GM12878 (cell line): ENCODE results near the gene TMEM38B. TPM values are rescaled to one million over a fixed set of nuclear protein-coding genes. Genes with fewer than 3 reads are reported as not detected.

Experiments
- ATAC-seq: fragments of 200-7000 bp; cut with Tn5 transposase; 3 replicates; pipeline ENCODE4 v1.9.1; 2020; ENCODE audit warnings: mild to moderate bottlenecking, moderate library complexity
- BruUV-seq: library from RNA; stranded (reverse); fragments of 400-500 nt; replicated peaks from 2 replicates; lab custom pipeline; 2021; lab: Mats Ljungman, UMichigan
- CTCF ChIA-PET: fragments of 300-600 bp; sonication (Branson Sonifier 250); formaldehyde crosslinking; extraction: SDS; loops from one replicate; lab custom pipeline; 2021; ENCODE audit warnings: inconsistent platforms; lab: Yijun Ruan, JAX
- POLR2A ChIA-PET: fragments of 350-600 bp; formaldehyde crosslinking; extraction: SDS; loops from one replicate; lab custom pipeline; 2021; ENCODE audit warnings: inconsistent platforms; lab: Charles Lee
- RAD21 ChIA-PET: fragments of 300-600 bp; sonication (Branson Sonifier 250); formaldehyde crosslinking; loops from one replicate; lab custom pipeline; 2023; ENCODE audit warnings: antibody characterized with exemption; ENCODE audit not compliant: unreplicated experiment; lab: Charles Lee
- SMC1A ChIA-PET: fragments of 300-600 bp; sonication (Branson Sonifier 250); formaldehyde crosslinking; loops from one replicate; lab custom pipeline; 2023; ENCODE audit not compliant: unreplicated experiment, uncharacterized antibody; lab: Charles Lee
- DNase-seq: peaks from one replicate; pipeline ENCODE4 v3.0.0-alpha.2; 2011; ENCODE audit warnings: low read depth, low spot score
- FAIRE-seq: peaks from 3 replicates; lab custom pipeline; 2011; peaks lifted over from hg19 to GRCh38; lab: Jason Lieb, UNC
- H2AFZ ChIP-seq: 2 replicates; pipeline ENCODE4 v1.6.0; 2011; ENCODE audit warnings: low read depth, low read length, control low read depth; ENCODE audit not compliant: control insufficient read depth
- H3K27ac ChIP-seq: 2 replicates; pipeline ENCODE4 v1.5.1; 2011; ENCODE audit warnings: control low read depth; ENCODE audit not compliant: control insufficient read depth, insufficient read depth
- H3K27me3 ChIP-seq, 2 experiments: replicated peaks in 1 of 2; 2 replicates each; pipeline versions ENCODE4 v1.6.0 to v1.6.1; 2011; ENCODE audit warnings: low read length in 1 of 2; ENCODE audit not compliant: control insufficient read depth in 2 of 2, insufficient read depth in 2 of 2
- H3K36me3 ChIP-seq, 2 experiments: 2 replicates each; pipeline ENCODE4 v1.5.1; 2011; ENCODE audit warnings: low read length in 1 of 2; ENCODE audit not compliant: control insufficient read depth in 2 of 2, insufficient read depth in 2 of 2
- H3K4me1 ChIP-seq: 2 replicates; pipeline ENCODE4 v1.6.1; 2011; ENCODE audit warnings: mild to moderate bottlenecking, low read length, moderate library complexity, mixed read lengths; ENCODE audit not compliant: control insufficient read depth, insufficient read depth
- H3K4me2 ChIP-seq: 2 replicates; pipeline ENCODE4 v1.6.0; 2011; ENCODE audit warnings: control low read depth; ENCODE audit not compliant: control insufficient read depth, insufficient read depth
- H3K4me3 ChIP-seq: fragments of 200-600 bp; sonication (generic); 2 replicates; pipeline ENCODE4 v1.5.1; 2016
- H3K79me2 ChIP-seq: 2 replicates; pipeline ENCODE4 v1.6.0; 2011; ENCODE audit warnings: low read length; ENCODE audit not compliant: control insufficient read depth, insufficient read depth
- H3K9ac ChIP-seq: 2 replicates; pipeline ENCODE4 v1.8.0; 2011; ENCODE audit warnings: low read length, control low read depth, mixed read lengths; ENCODE audit not compliant: control insufficient read depth, insufficient read depth
- H3K9me3 ChIP-seq: replicated peaks from 3 replicates; pipeline ENCODE4 v1.5.1; 2011; ENCODE audit warnings: mild to moderate bottlenecking, low read length; ENCODE audit not compliant: control insufficient read depth, insufficient read depth
- H4K20me1 ChIP-seq: 2 replicates; pipeline ENCODE4 v1.6.0; 2011; ENCODE audit not compliant: control insufficient read depth, insufficient read depth
- CBX5 ChIP-seq: sonication (generic); IDR thresholded peaks from 2 replicates; pipeline ENCODE4 v1.6.1; 2016; ENCODE audit warnings: low read depth, moderate library complexity, mild to moderate bottlenecking, inconsistent platforms
- CREB1 ChIP-seq: IDR thresholded peaks from 2 replicates; pipeline ENCODE4 v1.6.1; 2012; ENCODE audit warnings: low read depth, mild to moderate bottlenecking, inconsistent platforms
- ESRRA ChIP-seq: IDR thresholded peaks from 2 replicates; pipeline ENCODE4 v1.6.1; 2012; ENCODE audit warnings: mild to moderate bottlenecking, low read length, improper control_type of control experiment
- NRF1 ChIP-seq: conservative IDR thresholded peaks from 2 replicates; pipeline ENCODE4 v1.6.1; 2011; ENCODE audit warnings: mild to moderate bottlenecking, low read depth, low read length, improper control_type of control experiment
- SMAD1 ChIP-seq: fragments of 450-650 bp; IDR thresholded peaks from 2 replicates; pipeline ENCODE4 v1.6.1; 2018; ENCODE audit warnings: mild to moderate bottlenecking, low read depth; ENCODE audit not compliant: partially characterized antibody
- SMC3 ChIP-seq: IDR thresholded peaks from 2 replicates; pipeline ENCODE4 v1.6.1; 2011; ENCODE audit warnings: low read length, improper control_type of control experiment, borderline replicate concordance
- SP1 ChIP-seq: IDR thresholded peaks from one replicate; pipeline ENCODE4 v1.6.1; 2011; ENCODE audit warnings: low read depth, low read length
- SRF ChIP-seq, 2 experiments: IDR thresholded peaks; 2 replicates each; pipeline ENCODE4 v1.6.1; 2011; ENCODE audit warnings: low read depth in 2 of 2, low read length in 2 of 2, mild to moderate bottlenecking in 1 of 2, moderate library complexity in 1 of 2
- TCF12 ChIP-seq: IDR thresholded peaks from 2 replicates; pipeline ENCODE4 v1.6.1; 2011; ENCODE audit warnings: low read depth, mild to moderate bottlenecking, low read length
- YBX1 ChIP-seq: fragments of 450-650 bp; IDR thresholded peaks from 2 replicates; pipeline ENCODE4 v1.6.1; 2016; ENCODE audit warnings: antibody characterized with exemption
- ZBED1 ChIP-seq: IDR thresholded peaks from 2 replicates; pipeline ENCODE4 v1.6.1; 2016; ENCODE audit warnings: borderline replicate concordance
- WGBS: methylation state at CpG from one replicate; pipeline ENCODE4 v1.1.6; 2016; ENCODE audit warnings: low lambda C conversion rate; ENCODE audit not compliant: insufficient replicate concordance, insufficient coverage; ENCODE audit errors: missing lambda C conversion rate; 5-methylcytosine and 5-hydroxymethylcytosine counted together
- in situ Hi-C: fragments of 300-500 bp; cut with MboI; formaldehyde crosslinking; loops from 9 replicates; pipeline ENCODE4 v1.14.3; 2018; ENCODE audit warnings: mixed read lengths
- intact Hi-C: fragments of 100-400 bp; cut with micrococcal nuclease; formaldehyde crosslinking; loops from one replicate; pipeline ENCODE4 v1.14.2; 2022; ENCODE audit not compliant: unreplicated experiment
- polyA plus RNA-seq, 11 experiments: library from polyadenylated mRNA; depleted of rRNA in 4 of 11; unstranded in 6 of 11; stranded (reverse) in 5 of 11; fragments of >200 nt; fragmentation: Nextera tagmentation in 4 of 11; fragmentation: Illumina TruSeq in 1 of 11; extraction: Ambion mirVana in 4 of 11; extraction: Trizol in 1 of 11; gene quantifications; 1 replicate in 1 of 11; 2 replicates in 10 of 11; pipeline versions ENCODE4 v1.2.1 to v1.2.3, GENCODE V29; 2011 to 2016; ENCODE audit warnings: inconsistent platforms in 2 of 11, missing spikeins in 2 of 11, low read depth in 1 of 11
- total RNA-seq, 4 experiments: library from RNA; depleted of rRNA in 3 of 4; stranded (reverse); fragments of >200 nt in 3 of 4; fragmentation: Illumina TruSeq in 1 of 4; extraction: Trizol in 1 of 4; gene quantifications; 2 replicates each; pipeline versions ENCODE4 v1.2.1 to v1.2.3, GENCODE V29; 2013 to 2021
- TF ChIP-seq, protein P1 (sequence below): fragments of 450-650 bp; IDR thresholded peaks from 2 replicates; pipeline ENCODE4 v1.6.1; 2017; ENCODE audit warnings: mild to moderate bottlenecking, low read depth, inconsistent platforms; ENCODE audit not compliant: poor library complexity, severe bottlenecking
- TF ChIP-seq, protein P2 (sequence below): fragments of 450-650 bp; conservative IDR thresholded peaks from 2 replicates; pipeline ENCODE4 v1.6.1; 2017; ENCODE audit warnings: mild to moderate bottlenecking, moderate library complexity
- TF ChIP-seq, protein P3 (sequence below): fragments of 150-350 bp; IDR thresholded peaks from 2 replicates; pipeline ENCODE4 v1.6.1; 2014; ENCODE audit warnings: mild to moderate bottlenecking, low read depth, low read length

The TMEM38B gene
- total and polyA plus RNA-seq, 10 of the 15 experiments (the other 5 are each of a cell fraction or from before 2014, with no cell fraction given), result 8.4 to 22.5 (median 12.7) TPM

DNA sequence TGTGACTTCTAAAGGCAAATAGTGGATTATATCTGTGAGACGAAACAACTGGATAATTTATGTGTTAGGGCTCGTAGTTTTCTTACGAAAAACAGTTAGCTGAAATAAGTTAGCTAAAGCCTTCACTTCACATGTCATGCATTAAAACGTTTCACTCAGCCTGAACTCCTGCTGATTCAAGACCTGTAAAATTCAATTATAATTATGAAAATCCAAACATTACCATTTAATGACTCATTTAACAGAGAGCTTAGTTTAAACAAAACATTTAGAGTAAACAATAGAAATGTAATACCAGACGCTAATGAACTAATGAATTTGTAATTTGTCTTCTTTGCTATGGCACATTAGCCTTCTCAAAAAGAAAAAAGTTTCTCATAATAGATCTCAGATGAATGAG is 30.4 kb upstream of the TMEM38B start:
- no peak overlapping the region for H3K27ac ChIP-seq
- BruUV-seq, result no TSS peak
- SMC1A ChIA-PET, result interaction anchor here (0.6 to 1.4 kb wide), 5 partner anchors 9 to 165 kb away, joined by 3 to 4 read pairs (median 3); no protein-coding TSS in a partner anchor
- in situ Hi-C loops (no loop called here), intact Hi-C loops (no loop called here)
- peaks cover 14% of the 10 kb centered on the region for H3K4me1 ChIP-seq
- WGBS, result 83% methylated on average over 5 of the region's 5 CpGs
- H3K4me3 ChIP-seq, result no peak overlapping the region
- RAD21 ChIA-PET, result no interaction called here
- TF ChIP-seq ZBED1 (no peak), SMC3 (no peak), CREB1 (no peak), YBX1 (no peak), TCF12 (no peak), CBX5 (no peak), NRF1 (no peak), SRF (IDR thresholded peaks at IDR 0.05; ENCODE audit: low read depth in 2 of 2, low read length in 2 of 2) (no peak), ESRRA (no peak), SP1 (no peak), SMAD1 (no peak)
- TF ChIP-seq, protein P1, sequence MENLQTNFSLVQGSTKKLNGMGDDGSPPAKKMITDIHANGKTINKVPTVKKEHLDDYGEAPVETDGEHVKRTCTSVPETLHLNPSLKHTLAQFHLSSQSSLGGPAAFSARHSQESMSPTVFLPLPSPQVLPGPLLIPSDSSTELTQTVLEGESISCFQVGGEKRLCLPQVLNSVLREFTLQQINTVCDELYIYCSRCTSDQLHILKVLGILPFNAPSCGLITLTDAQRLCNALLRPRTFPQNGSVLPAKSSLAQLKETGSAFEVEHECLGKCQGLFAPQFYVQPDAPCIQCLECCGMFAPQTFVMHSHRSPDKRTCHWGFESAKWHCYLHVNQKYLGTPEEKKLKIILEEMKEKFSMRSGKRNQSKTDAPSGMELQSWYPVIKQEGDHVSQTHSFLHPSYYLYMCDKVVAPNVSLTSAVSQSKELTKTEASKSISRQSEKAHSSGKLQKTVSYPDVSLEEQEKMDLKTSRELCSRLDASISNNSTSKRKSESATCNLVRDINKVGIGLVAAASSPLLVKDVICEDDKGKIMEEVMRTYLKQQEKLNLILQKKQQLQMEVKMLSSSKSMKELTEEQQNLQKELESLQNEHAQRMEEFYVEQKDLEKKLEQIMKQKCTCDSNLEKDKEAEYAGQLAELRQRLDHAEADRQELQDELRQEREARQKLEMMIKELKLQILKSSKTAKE, result no peak
- TF ChIP-seq, protein P2, sequence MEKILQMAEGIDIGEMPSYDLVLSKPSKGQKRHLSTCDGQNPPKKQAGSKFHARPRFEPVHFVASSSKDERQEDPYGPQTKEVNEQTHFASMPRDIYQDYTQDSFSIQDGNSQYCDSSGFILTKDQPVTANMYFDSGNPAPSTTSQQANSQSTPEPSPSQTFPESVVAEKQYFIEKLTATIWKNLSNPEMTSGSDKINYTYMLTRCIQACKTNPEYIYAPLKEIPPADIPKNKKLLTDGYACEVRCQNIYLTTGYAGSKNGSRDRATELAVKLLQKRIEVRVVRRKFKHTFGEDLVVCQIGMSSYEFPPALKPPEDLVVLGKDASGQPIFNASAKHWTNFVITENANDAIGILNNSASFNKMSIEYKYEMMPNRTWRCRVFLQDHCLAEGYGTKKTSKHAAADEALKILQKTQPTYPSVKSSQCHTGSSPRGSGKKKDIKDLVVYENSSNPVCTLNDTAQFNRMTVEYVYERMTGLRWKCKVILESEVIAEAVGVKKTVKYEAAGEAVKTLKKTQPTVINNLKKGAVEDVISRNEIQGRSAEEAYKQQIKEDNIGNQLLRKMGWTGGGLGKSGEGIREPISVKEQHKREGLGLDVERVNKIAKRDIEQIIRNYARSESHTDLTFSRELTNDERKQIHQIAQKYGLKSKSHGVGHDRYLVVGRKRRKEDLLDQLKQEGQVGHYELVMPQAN, result no peak
- TF ChIP-seq, protein P3, sequence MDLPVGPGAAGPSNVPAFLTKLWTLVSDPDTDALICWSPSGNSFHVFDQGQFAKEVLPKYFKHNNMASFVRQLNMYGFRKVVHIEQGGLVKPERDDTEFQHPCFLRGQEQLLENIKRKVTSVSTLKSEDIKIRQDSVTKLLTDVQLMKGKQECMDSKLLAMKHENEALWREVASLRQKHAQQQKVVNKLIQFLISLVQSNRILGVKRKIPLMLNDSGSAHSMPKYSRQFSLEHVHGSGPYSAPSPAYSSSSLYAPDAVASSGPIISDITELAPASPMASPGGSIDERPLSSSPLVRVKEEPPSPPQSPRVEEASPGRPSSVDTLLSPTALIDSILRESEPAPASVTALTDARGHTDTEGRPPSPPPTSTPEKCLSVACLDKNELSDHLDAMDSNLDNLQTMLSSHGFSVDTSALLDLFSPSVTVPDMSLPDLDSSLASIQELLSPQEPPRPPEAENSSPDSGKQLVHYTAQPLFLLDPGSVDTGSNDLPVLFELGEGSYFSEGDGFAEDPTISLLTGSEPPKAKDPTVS, result no peak
- H3K79me2 ChIP-seq, result no peaks in the 10 kb centered on the region
- H3K9me3 ChIP-seq, result no peaks in the 10 kb centered on the region
- no peak overlapping the region for H2AFZ ChIP-seq
- CTCF ChIA-PET, result no interaction called here
- no peak overlapping the region for H3K4me2 ChIP-seq
- POLR2A ChIA-PET, result no interaction called here
- H3K27me3 ChIP-seq, result no peaks in the 10 kb centered on the region
- ATAC-seq (no peak), FAIRE-seq (no peak), DNase-seq (no peak)
- no peak overlapping the region for H3K9ac ChIP-seq
- no peaks in the 10 kb centered on the region for H4K20me1 ChIP-seq
- no peaks in the 10 kb centered on the region for H3K36me3 ChIP-seq
